Stimulated activated CD4-positive, alpha-beta T cell treated with anti-CD3 and anti-CD28 coated beads, Interleukin-1b, Interleukin-23, amount 100 ng/mL, for 1 hour (primary cell): Measurements from ENCODE around the gene CTSO.
"Not testable (repeated sequence)": the region's sequence is repeated elsewhere in the genome, so short reads cannot be mapped to it uniquely, and the experiment has no call there.

Experiments used
- DNase-seq, 2 donors: peaks; one replicate each; pipeline ENCODE4 v3.0.0-alpha.2; 2020; ENCODE audit warnings: low read depth in 2 of 2

Gene CTSO

GRCh38 chr4:155954939-155955338 is 1.3 kb upstream of the CTSO start:
- DNase-seq = no peak

GRCh38 chr4:155954118-155954685 is 536 bp upstream of the CTSO start:
- DNase-seq = no peak

GRCh38 chr4:155952501-155952901 is 1.2 kb downstream of the CTSO start:
- no peak for DNase-seq

GRCh38 chr4:155950461-155950860 is 3.2 kb downstream of the CTSO start:
- DNase-seq = no peak

GRCh38 chr4:155948541-155948940 is 5.1 kb downstream of the CTSO start:
- no peak for DNase-seq

- DNase-seq = no peak
These were observed 7.2 kb downstream of the CTSO start for GRCh38 chr4:155946486-155946885.

- DNase-seq = no peak
These were observed 9.2 kb downstream of the CTSO start for GRCh38 chr4:155944516-155944915.

- DNase-seq = no peak
These were observed 9.9 kb downstream of the CTSO start for GRCh38 chr4:155943605-155944291.

- no peak for DNase-seq
These were observed 11.8 kb downstream of the CTSO start for GRCh38 chr4:155941820-155942219.

GRCh38 chr4:155941085-155941790 is 12.4 kb downstream of the CTSO start:
- DNase-seq = no peak

GRCh38 chr4:155935389-155935986 is 18.2 kb downstream of the CTSO start:
- no peak for DNase-seq

GRCh38 chr4:155934634-155935033 is 19.0 kb downstream of the CTSO start:
- not testable (repeated sequence) for DNase-seq

GRCh38 chr4:155931634-155932033 is 22.0 kb downstream of the CTSO start:
- no peak for DNase-seq

GRCh38 chr4:155930330-155930729 is 23.3 kb downstream of the CTSO start:
- DNase-seq = no peak

GRCh38 chr4:155929833-155930232 is 23.8 kb downstream of the CTSO start:
- no peak for DNase-seq

- no peak for DNase-seq
These were observed 29.0 kb downstream of the CTSO start for GRCh38 chr4:155924637-155925036.

- no peak for DNase-seq
These were observed 32.1 kb downstream of the CTSO start for GRCh38 chr4:155921597-155921996.

GRCh38 chr4:155914782-155915181 is 38.9 kb downstream of the CTSO start:
- no peak for DNase-seq

GRCh38 chr4:155911905-155912304 is 41.8 kb downstream of the CTSO start:
- no peak for DNase-seq

GRCh38 chr4:155909615-155910226 is 43.9 kb downstream of the CTSO start:
- no peak for DNase-seq

- no peak for DNase-seq
These were observed 45.2 kb downstream of the CTSO start for GRCh38 chr4:155908187-155909139.
